Stimulated activated CD8-positive, alpha-beta memory T cell treated with anti-CD3 and anti-CD28 coated beads, Interleukin-12 subunit alpha, Interleukin-12 subunit beta, amount 100 ng/mL, for 24 hours (primary cell): ENCODE data around the gene SLC30A3.

Source experiments
- DNase-seq: peaks from one replicate; pipeline ENCODE4 v3.0.0-alpha.2; 2020; ENCODE audit errors: extremely low read depth

Gene SLC30A3

DNA sequence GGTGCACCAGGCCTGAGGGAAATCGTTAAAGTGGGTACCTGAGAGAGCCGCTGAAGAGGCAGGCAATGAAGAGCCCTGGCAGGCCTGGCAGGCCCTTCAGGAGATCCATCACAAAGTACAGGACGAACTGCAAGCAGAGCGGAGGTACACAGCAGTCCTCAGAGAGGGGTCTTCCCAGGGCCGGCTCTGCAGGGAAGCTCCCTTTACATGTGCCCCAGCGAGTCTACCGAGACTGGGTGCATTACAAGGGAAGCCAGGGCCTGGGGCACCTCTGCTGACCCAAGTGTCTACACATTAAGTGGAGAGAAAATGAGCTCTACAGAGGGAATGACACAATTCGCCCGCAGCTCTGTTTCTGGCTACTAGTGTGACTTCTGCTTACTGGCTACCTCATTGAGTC lies 59.1 kb downstream of the SLC30A3 start:
- no peak for DNase-seq
